ENCODE measurements around the gene FAT2.
"Not testable (repeated sequence)": the region's sequence is repeated elsewhere in the genome, so short reads cannot be mapped to it uniquely, and the experiment has no call there.

The FAT2 gene

DNA sequence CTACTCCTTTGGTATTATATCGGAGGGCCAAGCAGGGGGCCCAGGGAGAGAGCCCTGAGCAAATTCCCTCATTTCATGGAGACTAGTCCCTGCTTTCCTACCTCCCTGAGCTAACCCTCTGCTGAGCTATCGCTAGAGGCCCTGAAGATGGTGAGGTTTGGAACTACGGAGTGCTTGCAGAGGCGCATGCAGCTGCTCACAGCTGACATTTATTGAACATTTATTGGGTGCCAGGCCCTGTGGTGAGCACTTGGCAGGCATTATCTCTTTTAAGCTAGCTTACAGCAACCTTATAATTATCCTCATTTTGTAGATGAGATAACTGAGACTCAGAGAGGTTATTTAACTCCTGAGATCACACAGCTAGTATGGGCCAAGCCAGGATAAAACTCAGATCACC is 9.8 kb downstream of the FAT2 start:
- no peak for DNase-seq

DNA sequence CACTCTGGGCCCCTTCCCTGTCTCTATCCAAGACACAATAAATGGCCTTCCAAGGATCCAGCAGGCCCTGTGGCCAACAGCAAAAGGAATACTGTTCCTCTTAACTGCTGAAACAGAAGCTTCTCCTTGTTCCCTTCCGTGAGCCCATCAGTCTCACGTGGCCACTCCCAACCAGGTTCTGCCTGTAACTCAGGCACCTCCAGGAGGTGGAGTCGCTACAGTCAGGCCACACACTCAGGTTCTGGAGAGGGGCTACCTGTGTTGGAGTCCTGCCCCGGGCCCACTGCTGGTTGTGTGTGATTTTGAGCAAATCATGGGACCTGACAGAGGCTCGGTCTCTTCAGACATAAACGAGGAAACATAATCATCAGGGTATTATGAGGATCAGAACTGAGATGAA is 10.3 kb downstream of the FAT2 start:
- DNase-seq: no peak

DNA sequence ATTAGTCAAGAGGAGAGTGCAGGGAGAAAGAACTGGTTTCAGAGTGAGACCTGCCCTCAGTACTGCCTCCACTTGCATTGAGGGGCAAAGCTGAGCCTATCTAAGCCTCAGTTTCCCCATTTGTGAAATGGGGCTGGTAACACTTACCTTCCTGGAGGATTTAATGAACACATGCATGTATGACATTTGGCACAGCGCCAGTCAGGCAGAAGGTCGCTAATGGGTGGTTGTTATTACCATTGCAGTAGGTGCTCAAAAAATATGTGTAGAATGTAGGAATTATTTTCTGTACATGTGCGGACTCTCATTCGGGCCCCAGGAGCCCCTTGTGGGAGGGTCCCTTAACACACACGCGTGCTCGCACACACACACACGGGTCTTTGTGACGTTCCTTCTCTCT is 10.9 kb downstream of the FAT2 start:
- no peak for DNase-seq

DNA sequence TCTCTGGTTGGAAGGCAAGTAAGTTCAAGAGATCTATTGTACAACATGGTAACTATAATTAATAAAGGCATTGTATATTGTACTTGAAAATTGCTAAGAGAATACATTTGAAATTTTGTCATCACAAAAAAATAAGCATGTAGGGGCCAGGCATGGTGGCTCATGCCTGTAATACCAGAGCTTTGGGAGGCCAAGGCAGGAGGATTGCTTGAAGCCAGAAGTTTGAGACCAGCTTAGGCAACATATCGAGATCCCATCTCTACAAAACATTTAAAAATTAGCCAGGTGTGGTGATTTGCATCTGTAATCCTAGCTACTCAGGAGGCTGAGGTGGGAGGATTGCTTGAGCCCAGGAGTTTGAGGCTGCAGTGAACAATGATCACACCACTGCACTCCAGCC is 12.0 kb downstream of the FAT2 start:
- not testable (repeated sequence) for DNase-seq

DNA sequence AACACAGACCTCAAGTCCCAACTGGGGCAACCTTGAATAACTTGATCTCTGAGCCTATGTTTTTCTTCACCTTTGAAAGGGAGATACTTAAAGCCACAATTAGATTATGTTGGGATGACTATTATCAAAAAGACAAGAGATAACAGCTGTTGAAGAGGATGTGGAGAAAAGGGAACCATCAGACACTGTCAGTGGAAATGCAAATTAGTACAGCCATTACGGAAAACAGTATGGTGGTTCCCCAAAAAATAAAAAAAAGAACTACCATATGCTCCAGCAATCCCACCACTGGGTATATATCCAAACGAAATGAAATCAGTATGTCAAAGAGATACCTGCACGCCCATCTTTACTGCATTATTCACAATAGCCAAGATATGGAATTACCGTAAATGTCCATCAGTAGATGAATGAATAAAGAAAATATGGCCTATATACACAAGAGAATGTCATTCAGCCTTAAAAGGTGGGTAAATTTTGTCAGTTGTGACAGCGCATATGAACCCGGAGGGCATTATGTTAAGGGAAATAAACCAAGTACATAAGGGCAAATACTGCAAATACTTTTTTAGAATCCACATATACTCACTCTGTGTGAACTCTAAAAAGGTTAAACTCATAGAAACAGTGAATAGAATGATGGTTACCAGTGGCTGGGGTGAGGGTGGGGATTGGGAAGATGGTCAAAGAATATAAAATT is 12.7 kb downstream of the FAT2 start:
- DNase-seq: no peak

DNA sequence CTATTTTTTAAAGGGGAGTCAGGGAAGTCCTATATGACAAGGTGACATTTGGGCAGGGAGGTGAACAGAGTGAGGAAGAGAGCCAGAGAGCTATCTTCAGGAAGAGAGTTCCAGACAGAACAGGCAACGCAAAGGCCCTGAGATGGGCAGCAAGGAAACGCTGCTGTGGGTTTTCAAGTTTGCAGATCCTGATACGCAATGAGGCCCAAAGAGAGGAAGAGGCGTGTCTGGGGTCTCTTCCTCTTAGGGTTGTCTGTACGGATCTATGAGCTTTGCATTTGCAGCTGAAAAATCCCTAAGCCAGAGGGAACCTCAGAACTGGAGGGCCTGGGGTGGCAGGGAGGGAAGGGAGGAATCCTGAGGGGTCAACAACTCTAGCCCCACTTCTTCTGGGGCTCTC is 13.6 kb downstream of the FAT2 start:
- DNase-seq: no peak

DNA sequence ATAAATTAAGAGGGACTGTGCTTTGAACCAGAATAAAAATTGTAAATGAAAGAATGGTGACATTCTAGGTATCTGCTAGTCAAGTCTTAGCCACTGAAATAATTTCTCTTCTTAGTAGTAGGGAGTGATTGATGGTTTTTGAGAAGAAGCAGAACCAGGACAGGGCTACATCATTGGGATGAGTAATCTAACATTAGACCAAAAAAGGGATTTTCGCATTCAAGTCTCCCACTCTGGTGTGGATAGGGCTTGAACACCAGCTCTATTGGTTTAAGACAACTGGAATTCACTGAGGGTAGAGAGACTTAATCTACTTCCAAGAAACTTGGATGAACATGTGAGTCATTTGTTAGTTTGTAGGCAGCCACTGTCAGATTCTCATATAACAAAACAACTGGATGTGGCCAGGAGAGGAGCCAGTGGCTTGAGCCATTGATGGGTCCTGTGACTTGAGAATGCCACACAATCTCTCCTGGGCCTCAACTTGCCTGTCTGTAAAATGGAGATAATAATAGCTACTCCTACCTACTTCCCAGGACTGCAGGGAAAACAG is 16.6 kb downstream of the FAT2 start:
- DNase-seq: no peak

DNA sequence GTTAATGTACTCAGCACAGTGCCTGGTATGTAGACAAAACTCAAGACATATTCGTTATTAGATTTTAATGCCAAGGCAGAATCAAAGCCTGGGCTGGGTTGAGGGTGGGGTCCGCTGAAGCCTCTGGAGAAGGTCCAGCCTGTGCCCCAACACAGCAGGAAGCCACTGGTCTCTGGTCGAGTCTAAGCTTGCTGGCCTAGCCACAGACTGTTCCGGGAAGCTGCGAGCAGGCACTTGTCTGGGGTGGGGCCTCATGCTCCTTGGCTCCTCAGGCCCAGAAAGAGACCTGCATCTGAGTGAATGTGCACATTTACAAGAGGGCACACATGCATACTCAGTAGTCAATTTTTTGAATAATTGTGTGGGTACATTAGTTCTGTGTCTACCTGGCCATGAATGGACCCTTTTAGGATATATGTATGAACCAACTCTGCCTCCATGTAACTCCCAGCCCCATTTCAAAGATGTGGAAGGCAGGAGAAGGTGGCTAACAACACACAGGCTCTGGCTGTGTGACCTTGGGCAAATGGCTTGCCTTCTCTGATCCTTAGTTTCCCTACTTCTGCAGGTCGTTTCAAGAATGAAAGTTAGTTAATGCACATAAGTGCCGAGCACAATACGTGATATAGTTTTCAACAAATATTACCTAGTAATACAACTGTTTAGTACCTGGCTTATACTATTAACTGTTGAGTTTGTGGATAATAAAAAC is 18.3 kb downstream of the FAT2 start:
- no peak for DNase-seq

DNA sequence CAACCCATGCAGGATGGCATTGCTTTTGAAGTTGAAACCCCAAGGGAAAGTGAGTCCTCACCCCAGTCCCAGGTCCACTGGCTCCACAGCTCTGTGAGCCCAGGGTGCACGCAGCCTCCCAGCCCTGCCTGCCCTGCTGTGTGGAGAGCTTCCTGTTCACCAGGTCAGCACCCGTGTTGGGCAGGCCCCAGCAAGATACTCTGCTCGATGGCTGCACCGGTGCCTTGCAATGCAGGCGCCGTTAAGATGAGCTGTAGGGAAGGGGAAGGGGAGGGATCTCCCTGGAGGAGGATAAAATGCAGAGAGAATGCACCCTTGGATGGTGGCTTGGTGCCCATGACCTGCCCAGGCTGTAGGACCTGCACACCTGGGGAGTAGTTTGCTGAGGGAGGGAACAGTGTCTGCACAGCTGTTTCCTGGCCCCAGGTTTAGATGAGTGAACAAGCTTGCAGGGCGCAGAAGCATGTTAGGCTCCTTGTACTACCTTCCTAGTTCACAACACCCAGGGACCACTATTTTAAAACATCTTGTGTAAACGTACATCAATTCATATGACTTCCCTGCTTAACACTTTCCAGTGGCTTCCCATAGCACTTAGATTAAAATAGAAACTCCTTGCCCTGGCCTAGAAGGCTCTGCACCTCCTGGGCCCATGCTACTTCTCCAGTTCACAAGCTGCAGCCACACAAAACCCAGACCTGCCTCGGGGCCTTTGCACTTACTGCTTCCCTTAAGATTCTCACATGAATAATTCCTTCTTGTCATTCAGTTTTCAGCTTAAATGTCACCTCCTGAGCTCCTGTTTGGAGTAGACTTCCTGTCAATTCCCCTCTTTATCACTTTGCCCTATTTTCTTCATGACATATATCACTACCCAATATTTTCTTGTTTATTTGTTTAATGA is 19.6 kb downstream of the FAT2 start:
- DNase-seq: no peak

DNA sequence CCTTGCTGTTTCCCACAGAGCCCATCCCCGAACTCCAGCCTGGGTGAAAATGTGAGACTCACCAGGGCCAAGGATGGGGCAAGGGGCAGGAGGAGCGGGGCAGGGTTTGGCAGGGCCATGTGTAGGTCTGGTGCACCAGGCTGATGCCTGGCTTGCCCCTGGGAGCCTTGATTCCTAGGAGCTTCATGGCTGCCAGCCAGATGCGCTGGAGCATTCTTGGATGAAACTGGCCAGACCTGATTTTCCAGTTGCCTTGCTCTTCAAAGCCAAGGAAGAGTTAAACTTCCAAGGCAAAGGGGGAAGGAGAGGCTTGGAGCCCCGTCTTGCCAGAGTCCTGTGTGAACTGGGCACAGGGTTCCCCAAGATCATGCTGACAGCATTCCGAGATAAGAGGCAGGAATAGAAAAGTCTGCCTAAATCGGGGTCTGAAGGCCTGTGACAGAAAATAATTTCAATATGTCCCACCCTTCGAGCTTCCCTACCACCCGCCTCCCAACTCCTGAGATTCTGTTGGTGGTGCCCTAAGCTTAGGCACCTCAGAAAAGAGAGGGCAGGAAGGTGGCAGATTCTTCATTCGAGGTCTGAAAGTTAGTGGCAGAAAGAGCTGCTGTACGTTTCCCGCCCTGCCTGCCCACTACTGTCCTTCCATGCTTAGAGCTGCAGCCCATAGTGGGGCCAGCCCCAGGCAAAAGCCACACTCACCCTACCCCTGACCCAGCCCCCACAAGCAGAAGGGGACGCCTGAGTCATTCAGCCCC is 20.4 kb downstream of the FAT2 start:
- DNase-seq: no peak

DNA sequence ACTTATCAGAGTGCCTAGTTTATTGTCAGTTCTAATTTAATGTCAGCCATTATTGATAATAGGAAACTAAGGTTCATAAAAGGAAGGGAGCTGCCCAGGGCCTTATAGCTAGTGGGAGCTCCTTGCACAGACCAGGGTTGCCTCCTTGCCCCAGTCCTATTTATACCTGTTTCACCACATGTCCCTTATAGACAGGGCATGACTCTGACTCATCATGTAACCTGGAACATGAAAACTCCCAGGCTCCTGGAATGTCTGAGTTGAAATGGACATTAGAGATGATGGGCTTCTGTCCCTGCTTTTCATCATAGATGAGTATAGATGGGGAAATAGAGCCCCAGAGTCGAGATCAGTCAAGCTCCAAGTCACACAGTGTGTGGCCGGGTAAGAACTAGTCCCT is 21.1 kb downstream of the FAT2 start:
- DNase-seq: no peak

DNA sequence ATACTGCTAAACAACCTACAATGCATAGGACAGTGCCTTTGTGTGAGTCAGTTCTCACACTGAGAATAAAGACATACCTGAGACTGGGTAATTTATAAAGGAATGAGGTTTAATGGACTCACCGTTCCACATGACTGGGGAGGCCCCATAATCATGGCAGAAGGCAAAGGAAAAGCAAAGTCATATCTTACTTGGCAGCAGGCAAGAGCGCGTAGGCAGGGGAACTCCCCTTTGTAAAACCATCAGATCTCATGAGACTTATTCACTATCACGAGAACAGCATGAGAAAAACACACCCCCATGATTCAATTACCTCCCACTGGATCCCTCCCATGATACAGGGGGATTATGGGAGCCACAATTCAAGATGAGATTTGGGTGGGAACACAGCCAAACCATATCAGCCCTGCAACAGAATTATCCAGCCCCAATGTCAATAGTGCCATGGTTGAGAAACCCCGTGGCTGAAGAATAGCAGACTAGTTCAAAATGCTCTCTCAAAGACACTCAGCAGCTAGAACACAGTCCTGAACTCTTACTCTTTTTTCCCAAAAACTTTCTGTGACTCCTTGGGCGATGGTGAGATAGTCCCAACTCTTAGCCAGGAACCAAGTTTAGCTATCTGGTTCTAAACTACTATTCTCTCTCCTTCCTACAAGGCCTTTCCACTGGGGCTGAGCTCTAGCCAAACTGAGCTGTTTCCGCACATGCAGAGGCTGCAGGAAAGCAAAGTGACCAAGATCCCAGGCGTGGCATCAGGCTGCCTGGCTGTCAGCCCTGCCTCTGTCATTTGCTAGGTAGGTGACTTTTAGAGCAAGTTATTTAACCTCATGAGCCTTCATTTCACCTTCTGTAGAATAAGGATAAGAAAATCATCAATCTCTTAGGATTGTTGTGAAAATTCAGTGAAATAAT is 21.7 kb downstream of the FAT2 start:
- peak; percentile 50 for DNase-seq

DNA sequence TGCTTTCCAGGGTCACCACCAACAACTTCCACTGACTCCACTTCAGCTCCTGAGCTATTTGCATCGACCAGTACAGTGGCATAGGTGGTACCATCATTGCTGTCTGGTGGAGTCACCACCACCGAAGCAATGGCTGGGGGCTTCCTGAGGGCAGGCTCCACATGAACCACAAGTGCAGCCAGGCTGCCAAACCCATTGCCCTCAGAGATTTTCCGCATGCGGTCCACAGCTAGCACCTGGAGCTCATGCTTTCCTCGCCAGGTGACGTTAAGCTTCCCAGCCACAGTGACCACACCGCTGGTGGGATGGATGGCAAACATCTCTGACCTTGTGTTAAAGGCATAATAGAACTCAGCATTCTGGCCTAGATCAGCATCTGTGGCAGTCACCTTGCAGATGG is 23.1 kb downstream of the FAT2 start:
- no peak for DNase-seq

DNA sequence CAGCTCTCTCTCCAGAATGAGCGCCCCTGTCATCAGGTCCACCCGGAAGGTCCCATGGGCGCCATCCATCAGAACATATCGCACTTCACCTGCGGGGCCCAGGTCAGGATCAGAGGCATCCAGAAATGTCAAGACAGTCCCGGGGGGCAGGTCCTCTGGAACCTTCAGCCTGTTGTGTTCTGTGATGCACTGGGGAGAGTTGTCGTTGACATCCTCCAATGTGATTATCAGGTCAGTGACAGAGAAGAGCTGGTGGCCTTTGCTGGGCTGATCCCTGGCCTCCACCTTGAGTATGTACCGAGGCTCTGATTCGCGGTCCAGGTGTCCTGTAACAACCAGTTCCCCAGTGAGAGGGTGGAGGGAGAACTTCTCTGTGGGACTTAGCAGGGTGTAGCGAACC is 25.2 kb downstream of the FAT2 start:
- DNase-seq: no peak

DNA sequence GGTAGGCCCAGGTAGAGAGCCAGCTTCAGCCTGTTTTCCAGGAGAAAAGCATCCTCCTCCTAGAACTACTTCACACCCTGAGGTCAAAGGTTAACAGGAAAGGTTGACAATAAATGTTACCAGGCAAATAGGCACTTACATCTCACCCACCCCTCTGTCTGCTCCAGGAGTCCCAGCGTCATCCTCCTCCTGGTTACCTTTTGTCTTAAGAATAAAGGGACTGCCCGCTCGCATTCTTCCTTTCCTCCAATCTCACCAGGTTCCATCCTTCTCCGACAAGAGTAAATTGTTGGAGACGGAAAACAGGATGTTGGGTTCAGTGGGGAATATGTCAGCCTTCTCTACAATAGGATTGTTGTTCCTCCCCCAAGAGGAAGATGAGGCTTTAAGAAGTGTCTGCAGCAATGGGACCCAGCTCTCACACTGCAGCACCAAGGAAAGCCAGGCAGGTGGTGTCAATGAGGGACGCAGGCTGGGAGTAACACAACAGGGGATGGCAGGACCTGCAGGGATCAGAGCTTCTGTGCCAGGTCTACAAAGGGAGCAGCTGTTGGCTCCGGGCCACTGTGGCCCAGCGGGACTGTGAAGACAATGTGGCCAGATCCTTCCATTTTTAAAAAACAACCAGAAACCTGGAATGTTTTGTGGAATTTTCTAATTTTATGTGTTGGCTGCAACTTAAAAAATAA is 29.0 kb downstream of the FAT2 start:
- no peak for DNase-seq

DNA sequence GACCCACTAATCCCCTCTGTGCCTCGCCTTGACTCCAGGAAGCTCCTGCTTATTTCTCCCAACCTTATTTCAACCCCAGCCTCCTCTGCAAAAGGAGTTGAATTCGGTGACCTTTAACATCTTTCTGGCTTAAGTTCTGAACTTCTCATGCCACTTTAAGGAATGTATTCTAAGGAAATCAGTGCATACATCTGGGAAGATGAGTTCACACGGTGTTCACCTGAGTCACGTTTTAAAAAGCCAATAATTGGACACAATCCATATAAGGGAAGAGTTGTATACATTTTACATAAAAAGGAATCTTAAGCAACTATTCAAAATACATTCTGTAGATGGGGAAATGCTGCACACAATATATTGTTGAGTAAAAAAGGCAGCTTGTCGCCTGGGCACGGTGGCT is 33.2 kb downstream of the FAT2 start:
- DNase-seq: no peak

DNA sequence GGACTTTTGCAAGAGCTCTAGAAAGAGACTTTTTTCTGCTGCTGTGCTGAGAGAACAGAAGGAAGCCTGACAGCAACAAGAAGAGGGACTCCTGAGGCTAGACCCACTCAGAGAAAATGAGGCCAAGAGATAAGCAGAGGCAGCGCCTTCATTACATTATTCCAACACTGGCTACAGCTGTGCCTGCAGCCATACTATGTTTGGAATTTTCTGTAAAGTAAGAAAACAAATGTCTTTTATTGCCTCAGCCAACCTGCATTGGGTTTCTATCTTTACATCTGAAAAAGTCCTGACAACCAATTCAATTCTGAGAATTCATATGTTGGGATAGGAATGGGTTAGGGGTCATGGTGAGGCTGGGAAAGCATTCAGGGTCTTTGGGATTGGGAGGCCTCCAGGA is 33.7 kb downstream of the FAT2 start:
- no peak for DNase-seq

DNA sequence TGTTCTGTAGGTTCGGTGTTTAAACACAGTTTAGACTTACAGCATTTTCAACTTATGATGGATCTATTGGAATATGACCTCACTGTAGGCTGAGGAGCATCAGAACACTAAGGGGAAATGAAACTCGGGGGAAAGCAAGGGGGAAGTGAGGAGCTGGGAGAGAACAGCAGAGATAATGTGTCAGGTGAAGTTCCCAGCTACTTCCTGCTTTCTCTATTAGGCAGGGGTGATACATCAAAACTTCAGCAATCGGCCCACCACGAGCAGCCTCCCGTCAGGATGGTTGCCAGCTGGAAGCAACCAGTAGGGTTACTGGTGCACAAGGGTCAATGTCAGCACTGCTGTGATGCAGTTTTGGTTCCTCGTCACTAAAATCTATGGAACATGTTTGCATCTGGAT is 34.3 kb downstream of the FAT2 start:
- no peak for DNase-seq

DNA sequence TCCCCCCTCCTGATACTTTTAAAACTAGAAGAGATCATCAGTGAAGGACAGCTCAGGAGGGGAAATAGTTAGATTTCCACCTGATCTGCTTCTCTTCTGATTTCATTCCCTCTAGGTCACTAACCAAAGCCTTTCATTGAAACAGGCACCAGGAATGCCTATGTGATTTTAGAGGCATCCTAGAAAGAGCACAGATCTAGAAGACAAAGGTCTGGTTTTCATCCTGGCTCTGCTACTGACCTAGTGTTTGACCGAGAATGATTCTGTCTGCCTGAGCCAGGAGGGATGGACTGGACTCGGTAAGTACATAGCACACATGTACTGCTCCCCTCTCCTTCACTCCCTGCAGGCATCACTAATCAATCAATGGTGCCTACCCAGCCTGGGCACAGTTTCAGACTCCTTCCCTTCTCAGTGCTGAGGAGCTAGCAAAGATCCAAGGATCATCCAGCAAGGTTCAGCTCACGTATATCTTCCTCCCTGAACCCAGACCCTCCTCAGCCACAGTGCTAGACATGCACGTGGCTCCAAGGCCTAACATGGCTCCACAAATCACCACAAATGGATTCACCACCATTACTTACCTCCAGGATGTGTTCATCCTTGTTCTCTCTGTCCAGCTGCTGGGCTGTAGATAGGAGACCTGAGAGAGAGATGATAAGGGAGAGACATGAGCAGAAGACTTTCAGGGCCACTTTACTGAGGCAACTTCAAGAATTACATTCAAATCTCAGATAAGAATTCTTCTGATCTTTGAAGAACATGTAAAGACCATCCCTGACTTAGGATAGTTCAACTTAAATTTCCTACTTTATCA is 35.2 kb downstream of the FAT2 start:
- DNase-seq: no peak

DNA sequence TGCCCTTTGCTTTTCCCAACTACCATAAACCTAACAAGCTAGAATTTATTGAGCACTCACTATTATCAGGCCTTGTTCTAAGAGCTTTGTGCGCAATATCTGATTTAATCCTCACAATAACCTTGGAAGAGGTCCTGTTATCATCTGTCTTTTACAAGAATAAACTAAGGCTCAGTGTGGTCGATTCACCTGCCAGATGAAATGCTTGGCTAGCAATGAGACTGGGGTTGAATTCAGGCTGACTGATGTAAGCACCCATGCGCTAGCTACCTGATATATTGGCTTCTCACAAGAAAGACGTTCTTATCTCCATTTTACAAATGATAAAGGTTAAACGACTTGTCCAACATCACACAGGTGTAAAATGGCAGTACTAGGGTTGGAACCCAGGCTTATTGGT is 37.4 kb downstream of the FAT2 start:
- no peak for DNase-seq
